GM19099 (cell line): Measurements from ENCODE around the gene IQCN.
A peak's percentile ranks its signal among the peaks of the same experiment; 100 is the strongest.

ENCODE experiments used
- POLR2A ChIP-seq: IDR thresholded peaks from 3 replicates; pipeline ENCODE4 v1.6.1; 2011; ENCODE audit warnings: low read depth; ENCODE audit not compliant: insufficient read length; ENCODE audit errors: extremely low read depth

IQCN gene

DNA sequence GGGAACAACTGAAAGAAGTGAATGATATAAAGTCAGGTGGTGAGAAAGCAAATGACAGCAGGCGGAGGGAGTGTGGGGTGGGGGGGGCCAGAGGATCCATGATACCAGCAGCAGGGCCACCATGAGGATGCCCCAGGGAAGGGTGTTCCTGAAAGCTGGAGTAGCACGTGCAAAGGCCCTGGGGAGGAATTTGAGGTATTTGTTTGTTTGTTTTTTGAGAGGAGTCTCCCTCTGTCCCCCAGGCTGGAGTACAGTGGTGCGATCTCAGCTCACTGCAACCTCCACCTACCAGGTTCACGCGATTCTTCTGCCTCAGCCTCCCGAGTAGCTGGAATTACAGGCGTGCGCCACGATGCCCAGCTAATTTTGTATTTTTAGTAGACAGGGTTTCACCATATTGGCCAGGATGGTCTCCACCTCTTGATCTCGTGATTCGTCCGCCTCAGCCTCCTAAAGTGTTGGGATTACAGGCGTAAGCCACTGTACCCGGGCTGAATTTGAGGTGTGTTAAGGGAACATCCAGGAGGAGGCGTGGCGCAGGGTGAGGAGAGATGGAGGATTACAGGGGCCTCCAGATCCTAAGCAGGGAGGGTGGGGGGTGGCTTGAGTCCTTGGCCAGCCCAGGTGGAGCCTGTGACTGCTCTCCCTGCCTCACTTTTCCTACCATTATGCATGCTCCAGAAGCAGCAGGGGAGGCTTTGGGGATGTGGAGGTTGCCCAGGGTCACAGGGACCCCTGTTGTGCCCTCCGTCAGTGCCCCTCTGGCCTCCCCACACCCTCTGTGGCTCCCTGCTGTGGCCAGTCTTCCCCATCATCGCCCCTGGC is 19.6 kb upstream of the IQCN start:
- TF ChIP-seq POLR2A = no peak

DNA sequence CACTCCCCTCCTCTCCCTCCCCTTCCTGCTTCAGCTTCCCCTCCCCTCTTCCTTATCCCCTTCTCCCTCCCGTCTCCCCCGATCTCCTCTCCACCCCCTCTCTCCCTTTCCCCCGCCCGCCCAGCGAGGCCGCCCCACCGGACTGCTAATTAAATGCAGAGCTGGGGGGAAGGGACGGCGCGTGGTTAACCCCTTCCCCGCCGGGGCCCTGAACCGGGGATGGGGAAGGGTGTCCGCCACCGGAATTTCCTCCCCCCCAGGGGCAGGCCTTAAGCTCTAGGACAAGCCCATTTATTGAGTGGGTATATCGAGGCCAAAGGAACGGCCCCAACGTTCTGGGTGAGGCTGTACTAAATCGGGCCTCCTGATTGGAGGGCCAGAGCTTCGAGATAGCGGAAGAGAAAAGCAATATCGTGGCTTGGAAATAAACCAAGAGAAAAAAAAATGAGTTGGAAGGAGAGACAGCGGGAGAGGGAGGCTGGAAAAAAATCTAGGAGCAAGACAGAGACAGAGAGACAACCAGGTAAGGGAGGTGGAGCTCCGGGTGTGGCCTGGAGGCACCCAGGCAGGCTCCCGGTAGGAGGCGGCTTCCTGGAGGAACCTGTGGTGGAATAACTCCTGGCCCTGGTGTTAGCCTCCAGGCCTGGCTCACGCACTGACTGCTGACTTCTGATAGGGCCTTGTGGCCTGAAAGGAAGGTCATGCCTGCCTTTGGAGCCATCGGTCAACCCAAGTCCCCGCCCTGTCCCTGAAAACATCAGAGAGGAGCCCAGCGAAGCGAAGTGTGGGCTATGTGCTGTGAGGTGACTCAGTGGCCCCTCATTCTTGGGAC is 18.8 kb upstream of the IQCN start:
- no peak for TF ChIP-seq POLR2A

DNA sequence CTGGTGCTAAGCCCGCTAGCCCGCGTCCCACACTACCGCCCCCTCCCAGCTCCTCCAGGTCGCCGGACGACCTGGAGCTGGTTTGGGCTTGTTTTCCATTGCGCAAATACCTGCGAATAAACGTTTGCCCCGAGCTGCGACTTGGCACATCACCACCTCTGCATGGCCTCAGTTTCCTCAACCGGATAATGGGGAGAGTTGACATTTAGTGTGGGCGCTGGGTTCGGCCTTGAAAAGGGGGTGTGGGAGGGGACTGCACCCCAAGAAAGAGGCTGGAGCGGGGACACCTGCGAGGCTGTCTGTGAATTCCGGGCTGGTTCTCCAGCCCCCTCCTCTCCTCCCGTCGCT is 18.2 kb upstream of the IQCN start:
- no peak for TF ChIP-seq POLR2A

DNA sequence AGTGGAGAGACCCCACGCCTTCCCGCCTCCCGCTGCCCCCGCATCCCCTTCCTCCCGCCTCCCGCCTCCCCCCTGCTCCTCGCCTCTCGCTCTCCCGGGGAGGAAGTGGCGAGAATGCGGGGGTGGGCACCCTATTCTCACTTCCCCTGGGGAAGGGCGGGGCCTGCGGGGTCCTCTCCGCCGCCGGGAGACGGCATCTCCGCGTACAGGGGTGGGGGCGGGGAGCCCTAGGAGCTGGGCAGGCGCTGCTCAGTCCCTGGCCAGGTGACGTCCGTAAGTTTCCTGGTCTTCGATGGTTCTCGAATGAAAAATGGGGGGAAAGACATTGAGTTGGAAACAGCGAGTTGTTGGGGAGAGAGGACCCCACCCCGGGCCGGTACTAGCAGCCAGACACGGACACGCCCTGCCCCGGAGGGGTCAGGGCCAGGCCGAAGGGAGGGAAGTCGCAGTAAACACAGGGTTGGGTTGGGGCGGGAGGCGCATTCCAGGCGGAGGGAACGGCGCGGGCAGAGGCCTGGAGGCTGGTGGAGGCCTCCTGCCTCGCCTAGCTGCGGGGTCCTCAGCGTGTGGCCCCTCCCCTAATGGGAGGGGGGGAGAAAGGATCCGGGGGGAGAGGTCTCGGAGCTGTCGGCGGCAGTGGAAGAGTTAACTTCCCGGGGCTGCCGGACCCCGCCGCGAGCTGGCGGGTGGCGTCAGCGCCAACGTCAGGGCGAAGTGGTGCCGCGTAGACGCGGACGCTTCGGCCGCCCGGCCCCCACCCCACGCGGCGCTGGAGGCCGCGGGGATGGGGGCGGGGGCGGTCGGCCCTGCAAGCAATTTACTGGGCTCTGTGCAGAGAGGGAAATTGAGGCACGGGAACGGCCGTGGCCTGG is 17.6 kb upstream of the IQCN start:
- TF ChIP-seq POLR2A = peak; percentile 56

- no peak for TF ChIP-seq POLR2A
These were observed 16.8 kb upstream of the IQCN start for GRCh38 chr19:18291019-18291524.

GRCh38 chr19:18290302-18291018 is 16.2 kb upstream of the IQCN start:
- TF ChIP-seq POLR2A = no peak

DNA sequence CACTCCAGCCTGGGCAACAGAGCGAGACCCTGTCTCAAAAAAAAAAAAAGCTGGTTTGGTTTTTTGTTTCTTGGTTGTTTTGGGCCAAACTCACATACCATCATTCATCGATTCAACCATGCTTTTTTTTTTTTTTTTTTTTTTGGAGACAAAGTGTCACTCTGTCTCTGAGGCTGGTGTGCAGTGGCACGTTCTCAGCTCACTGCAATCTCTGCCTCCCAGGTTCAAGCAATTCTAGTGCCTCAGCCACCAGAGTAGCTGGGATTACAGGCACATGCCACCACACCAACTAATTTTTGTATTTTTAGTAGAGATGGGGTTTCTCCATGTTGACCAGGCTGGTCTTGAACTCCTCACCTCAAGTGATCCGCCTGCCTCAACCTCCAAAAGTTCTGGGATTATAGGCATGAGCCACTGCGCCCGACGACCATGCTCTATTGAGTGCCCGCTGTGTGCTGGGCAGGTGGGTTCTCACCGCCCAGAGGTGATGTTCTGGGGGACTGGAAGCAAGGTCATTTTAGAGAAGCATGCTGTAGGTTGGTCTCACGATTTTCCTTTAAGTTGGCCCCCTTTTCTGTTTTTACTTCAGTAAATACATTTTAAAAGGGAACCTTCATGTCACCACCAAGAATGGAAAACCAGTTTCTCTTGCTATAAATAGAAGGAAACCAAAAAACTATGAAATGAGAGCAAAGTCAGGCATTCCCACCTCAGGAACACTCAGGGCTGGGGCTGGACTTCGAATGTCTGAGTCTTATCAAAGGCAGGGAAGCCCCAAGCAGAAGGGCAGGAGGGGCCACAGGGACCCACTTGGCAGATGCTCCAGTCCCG is 15.4 kb upstream of the IQCN start:
- no peak for TF ChIP-seq POLR2A

- TF ChIP-seq POLR2A = no peak
These were observed 13.9 kb upstream of the IQCN start for GRCh38 chr19:18287836-18288772.

GRCh38 chr19:18286973-18287635 is 12.9 kb upstream of the IQCN start:
- no peak for TF ChIP-seq POLR2A

- peak; percentile 35 for TF ChIP-seq POLR2A
These were observed 10.6 kb upstream of the IQCN start for GRCh38 chr19:18284712-18285360.

DNA sequence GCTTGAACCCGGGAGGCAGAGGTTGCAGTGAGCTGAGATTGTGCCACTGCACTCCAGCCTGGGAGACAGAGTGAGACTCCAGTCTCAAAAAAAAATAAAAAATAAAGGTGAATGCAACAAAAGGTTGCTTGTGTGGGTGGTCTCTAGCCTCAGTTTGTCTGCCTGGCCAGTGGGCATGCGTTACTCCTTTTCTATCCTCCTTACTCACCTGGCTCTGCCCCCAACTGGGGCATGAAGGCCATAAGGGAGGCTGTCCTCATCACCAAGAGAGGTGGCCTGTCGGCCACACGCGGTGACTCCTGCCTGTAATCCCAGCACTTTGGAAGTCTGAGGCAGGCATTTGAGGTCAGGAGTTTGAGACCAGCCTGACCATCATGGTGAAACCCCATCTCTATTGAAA is 9.1 kb upstream of the IQCN start:
- TF ChIP-seq POLR2A = no peak

DNA sequence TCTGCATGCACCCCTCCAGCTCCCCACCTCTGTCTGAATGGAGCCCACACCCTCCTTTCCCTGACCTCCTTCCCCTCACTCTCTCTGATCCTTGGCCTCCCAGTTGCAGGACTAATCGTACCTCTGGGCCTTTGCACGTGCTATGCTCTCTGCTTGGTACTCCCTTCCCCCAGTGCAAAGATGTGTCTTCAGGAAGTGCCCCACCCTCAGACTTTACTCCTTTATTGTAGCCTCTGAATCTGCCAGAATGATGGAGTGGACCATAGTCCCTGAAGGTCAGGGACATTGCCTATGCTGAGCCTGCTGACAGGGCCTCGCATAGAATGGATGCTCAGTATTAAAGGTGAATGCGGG is 8.5 kb upstream of the IQCN start:
- no peak for TF ChIP-seq POLR2A
